T47D (cell line): ENCODE results near the gene MINDY1.

Experiments
- DNase-seq, 2 experiments: peaks; one replicate each; pipeline versions ENCODE4 v3.0.0 to v3.0.0-alpha.2; 2011 to 2012; ENCODE audit warnings: low read depth in 1 of 2, low spot score in 1 of 2
- JUND ChIP-seq: IDR thresholded peaks from 2 replicates; pipeline ENCODE4 v1.6.1; 2012; ENCODE audit warnings: low read depth
- in situ Hi-C: cut with HindIII; loops from 2 replicates; pipeline ENCODE4 v1.10.0; 2016; ENCODE audit warnings: low sequenced_read_pairs, low pct_unique_long_range_greater_than_20kb

MINDY1 gene

DNA sequence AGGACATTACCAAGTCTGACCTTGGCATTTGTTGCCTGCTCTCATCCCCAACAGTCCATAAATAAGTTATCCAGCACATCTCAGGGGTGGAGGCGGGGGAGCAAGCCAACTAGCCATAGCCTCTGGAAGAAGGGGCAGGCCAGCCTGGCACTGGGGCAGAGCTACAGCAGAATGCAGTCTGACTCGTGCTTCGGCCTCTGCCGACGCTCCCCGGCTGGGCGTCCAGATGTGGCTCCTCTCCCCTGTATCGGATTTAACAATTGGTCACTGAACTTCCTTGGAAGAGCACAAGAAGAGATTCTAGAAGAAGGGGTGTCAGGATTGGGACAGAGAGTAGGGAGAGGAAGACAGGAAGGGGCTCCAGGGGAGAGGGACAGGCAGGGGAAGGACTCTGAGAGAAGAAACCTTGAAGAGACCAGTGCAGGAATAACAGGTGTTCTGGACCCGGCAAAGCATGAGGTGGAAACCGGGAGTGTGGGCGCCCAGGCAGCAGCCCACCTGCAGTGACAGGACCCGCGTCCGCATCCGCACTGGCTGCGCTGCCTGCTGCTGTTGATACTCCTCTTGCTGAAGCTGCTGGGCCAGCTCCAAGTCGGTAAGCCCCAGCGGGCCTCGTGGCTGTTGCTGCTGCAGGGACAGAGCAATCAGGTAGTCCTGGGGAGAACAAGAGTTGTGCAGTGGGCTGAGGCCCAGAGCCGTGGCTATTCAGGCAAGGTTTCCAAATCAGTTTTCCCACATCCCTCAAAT lies 9.4 kb downstream of the MINDY1 start:
- no peak for TF ChIP-seq JUND
- no peak for DNase-seq
- in situ Hi-C loops, result no loop called here

DNA sequence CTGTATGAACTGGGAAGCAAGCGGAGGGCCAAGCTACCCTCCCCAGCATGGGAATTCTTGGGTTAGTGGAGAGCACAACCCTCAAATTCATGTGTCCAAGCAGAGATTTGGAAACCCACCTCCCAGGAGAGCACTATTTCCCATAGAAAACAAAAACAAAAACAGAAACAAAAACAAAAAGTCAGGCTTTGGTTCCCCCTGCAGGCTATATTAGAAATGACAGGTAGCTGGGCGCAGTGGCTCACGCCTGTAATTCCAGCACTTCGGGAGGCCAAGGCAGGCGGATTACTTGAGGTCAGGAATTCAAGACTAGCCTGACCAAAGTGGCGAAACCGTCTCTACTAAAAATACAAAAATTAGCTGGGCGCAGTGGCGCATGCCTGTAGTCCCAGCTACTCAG lies 10.8 kb downstream of the MINDY1 start:
- TF ChIP-seq JUND, result no peak
- peak in 1 of 2 experiments; percentile 58 for DNase-seq

DNA sequence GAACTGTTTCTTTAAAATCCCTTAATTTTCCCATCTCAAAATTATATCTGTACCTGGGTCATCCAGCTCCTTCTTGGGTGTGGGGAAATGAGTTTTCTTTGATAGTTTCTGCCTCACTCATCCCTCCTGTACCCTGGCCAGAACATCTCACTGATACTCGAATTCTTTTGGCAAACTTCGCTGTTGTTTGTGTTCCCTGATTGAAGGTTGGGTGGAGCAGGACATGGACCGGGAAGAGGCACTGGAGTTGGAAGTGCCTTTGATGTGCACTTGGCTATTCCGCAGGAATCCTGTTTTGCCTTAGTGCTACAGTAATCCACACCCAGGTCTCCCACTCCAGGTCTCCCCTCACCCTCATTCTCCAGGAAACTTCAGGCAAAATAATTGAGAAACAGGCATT lies 11.2 kb downstream of the MINDY1 start:
- in situ Hi-C loops, result no loop called here
- no peak for DNase-seq
- TF ChIP-seq JUND, result no peak

More for the DNA sequence above, 10.8 kb downstream of the MINDY1 start:
- in situ Hi-C loops, result no loop called here

DNA sequence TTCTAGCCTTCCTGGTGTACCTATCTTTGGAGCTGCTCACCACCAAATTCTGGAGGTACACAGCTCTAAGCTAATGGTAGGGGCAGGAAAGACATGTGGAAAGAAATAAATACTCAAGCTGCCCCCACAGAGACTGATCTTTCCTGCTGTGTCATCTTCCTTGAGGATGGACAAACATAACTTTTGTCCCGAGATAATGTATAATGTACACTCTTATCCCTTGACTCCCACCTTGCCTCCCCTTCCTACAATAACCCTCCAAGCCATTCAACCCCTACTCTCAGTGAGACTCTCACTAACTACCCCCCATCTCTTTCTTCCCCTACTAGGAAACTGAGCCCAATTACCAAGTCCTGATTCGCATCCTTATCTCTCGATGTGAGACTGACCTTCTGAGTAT lies 12.5 kb downstream of the MINDY1 start:
- DNase-seq, result no peak
- in situ Hi-C loops, result no loop called here
- no peak for TF ChIP-seq JUND

DNA sequence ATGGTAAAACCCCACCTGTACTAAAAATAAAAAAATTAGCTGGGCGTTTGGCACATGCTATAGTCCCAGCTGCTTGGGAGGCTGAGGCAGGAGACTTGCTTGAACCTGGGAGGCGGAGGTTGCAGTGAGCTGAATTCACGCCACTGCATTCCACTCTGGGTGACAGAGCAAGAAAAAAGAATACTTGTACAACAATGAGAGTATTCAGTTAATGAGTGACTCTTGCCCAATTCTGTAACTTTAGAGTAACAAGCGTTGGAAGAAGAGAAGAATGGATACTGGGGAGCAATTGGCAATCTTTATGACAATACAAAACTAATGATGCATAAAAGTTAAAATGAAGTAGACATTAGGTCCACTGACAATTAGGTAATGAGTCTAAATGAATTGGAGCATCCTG lies 14.1 kb downstream of the MINDY1 start:
- in situ Hi-C loops, result no loop called here

DNA sequence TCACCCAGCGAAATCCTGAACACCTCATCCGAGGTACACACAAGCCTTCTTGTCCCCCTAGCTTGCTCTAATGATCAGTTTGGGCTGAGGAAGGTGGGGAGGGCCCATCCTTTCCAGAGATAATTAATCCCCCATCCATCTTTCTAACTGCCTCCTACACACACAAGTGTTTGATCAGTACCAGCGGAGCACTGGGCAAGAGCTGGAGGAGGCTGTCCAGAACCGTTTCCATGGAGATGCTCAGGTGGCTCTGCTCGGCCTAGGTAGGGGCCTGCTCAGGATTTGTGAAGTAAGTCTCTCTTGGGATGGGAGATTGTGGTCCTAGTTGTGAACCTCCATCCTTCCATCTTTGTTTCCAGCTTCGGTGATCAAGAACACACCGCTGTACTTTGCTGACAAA lies 18.8 kb downstream of the MINDY1 start:
- DNase-seq, result no peak
- no peak for TF ChIP-seq JUND

More for the DNA sequence above, 14.1 kb downstream of the MINDY1 start:
- TF ChIP-seq JUND, result no peak
- no peak for DNase-seq

DNA sequence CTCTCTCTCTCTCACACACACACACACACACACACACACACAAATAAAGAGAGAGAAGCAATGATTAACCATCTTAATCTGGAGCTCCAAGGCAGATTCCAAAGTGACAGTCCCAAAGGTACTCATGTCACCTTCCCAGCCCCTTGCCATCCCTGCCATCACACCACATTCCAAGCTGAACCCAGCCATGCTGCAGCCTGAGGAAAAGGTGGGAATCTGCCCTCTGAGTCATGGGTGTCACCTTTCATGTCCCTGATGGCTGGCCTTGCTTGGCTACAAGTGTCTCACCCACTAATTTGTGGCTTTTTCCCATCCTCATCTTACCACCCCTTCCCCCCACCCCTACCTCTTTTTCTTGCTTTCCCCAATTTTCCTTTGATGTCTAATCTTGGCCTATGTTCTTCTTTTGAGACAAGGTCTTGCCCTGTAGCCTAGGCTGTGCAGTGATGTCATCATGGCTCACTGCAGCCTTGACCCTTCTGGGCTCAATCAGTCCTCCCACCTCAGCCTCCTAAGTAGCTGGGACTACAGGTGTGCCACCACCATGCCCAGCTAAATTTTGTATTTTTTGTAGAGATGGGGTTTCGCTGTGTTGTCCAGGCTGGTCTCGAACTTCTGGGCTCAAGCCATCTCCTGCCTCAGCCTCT lies 21.4 kb downstream of the MINDY1 start:
- in situ Hi-C loops, result no loop called here
- TF ChIP-seq JUND, result no peak
- no peak for DNase-seq

More for the DNA sequence above, 18.8 kb downstream of the MINDY1 start:
- in situ Hi-C loops, result no loop called here

DNA sequence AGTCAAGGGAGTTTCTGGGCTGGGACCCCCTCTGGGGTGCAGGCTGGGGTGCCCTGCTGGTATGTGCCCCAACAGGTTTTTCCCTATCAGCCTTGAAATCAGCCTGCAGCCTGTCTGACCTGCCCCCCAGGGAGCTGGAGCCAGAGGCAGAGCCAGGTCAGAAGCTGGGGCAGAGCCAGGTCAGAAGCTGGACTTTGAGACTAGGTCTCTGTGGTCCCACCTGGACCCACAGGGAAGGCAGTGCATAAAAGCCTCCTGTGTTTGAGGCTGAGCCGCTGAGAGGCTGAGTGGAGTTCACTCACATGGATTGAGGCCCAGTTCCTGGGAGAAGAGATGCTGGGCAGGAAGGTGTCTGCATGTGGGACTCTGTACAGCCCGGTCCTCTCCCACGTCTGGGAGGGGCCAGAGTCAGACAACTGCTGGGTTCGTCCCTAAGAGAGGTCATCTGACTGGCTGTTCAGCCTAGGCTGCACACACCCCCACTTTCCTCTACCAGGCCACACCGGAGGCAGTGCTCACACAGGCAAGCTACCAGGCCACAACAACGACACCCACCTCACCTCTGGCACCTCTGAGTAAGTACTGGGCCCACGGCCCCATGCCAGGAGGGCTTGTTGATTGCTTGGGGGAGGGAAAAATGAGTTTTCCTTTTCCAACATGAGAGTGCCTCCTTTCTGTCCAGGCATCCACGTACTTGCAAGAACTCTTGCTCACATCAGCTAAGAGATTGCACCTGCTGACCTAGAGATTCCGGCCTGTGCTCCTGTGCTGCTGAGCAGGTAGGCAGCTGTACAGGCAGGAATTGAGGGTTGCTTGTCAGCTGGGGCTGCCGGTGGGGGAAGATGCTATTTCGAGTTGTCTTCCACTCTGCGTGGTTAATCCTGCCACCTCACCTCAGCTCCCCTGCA lies 24.6 kb downstream of the MINDY1 start, which contains the start of gene ANXA9:
Gene ANXA9 (plus strand): TSS at position 488 of the 908 bp plus-strand sequence. CDS start 814 bp downstream, outside the sequence.
- no peak; the same call in 1 of the 2 replicates for TF ChIP-seq JUND
- in situ Hi-C loops, result no loop called here
- peak; percentile 67 to 92 for DNase-seq

DNA sequence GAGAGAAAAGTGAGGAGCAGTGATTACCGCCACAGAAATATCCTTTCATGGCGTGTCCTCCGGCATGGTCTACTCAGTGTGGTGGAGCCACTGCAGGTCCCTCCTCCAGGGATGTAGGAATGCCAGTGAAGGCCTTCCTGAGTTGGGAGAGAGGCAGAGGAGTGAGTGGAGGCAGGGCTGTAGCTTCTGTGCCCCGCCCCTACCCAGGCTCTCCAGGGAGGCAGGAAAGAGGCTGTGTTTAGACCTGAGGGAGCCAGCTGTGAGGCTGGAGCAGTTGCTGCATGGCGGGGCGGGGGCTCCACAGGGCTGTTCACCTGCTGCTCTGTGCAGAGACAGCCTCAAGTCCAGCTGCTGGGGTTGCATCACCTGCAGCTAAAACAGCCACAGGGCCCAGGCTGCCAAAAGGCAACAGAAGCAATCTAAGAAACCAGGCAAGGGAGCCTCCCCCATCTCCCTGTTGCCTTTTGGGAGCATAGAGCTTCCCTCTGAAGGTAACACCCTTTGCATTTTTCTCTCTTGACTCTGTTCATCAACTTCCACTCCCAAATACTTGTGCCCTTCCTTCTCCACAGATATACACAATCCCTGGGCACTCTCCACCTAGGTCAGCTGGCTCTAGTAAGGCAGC lies 25.4 kb downstream of the MINDY1 start:
- TF ChIP-seq JUND, result no peak
- DNase-seq, result peak; percentile 87 to 96
- in situ Hi-C loops, result no loop called here

DNA sequence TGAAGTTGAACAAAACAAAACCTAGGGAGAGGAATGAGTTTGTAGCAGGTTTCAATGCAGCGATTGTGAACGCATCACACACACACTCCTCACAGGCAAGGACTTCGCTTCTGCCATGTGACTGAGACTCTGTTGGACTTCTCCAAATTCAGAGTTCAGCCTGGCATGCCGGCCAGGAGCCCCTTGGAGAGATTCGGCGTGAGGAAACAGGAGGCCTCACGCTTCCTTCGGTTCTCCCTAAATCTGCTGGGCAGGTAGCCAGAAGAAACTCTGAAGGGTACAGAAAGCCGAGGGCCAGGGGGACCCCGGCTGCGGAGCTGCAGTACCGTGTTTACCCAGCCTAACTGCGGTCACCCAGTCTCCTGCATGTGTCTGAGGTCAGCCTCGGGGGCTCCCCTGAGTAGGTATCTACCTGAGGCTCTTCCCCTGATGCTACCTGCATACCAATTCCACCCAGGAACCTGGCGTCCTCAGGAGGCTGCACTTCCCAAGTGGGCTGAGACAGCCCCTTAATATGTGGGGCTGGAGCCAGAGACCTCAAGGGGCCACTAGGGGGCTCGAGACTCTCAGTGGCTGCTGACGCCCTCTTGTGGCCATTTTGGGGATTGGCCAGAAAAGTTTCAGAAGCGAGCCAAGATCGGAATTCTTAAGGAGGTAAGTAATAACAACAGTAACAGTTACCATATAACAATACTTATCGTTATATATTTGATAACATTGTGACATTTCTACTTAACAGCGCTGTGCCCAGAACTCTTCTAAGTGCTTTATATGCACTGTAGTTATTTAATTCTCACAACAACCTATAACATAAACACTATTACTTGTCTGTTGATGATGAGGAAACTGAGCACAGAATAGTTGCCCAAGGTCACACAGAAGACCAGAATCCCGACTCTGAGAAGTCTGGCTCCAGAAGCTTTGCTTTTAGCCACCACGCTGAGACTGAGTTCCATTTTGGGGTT lies 27.3 kb downstream of the MINDY1 start:
- peak; percentile 74 to 96 for DNase-seq
- in situ Hi-C loops, result no loop called here
- TF ChIP-seq JUND, result no peak
